Mammary epithelial cell (primary cell): ENCODE results near the gene AGXT.

Experiments
- CTCF ChIP-seq, 2 donors: IDR thresholded peaks in 1 of 2; conservative IDR thresholded peaks in 1 of 2; 2 replicates each; pipeline ENCODE4 v1.5.1; 2011 to 2012; ENCODE audit warnings: inconsistent platforms in 2 of 2, low read length in 2 of 2, mild to moderate bottlenecking in 2 of 2, control low read depth in 1 of 2, low read depth in 1 of 2; ENCODE audit not compliant: insufficient read depth in 1 of 2; ENCODE audit errors: extremely low read depth in 1 of 2
- EZH2 ChIP-seq: IDR thresholded peaks from 2 replicates; pipeline ENCODE4 v1.6.1; 2012; ENCODE audit warnings: low read length, inconsistent platforms, borderline replicate concordance

GRCh38 chr2:240855670-240856069 is 13.0 kb upstream of the AGXT start:
- no peak for TF ChIP-seq CTCF (conservative IDR thresholded peaks at IDR 0.05 in 1 of 2, IDR thresholded peaks at IDR 0.05 in 1 of 2; ENCODE audit: extremely low read depth in 1 of 2, insufficient read depth in 1 of 2, low read depth in 1 of 2, low read length in 2 of 2)
- TF ChIP-seq EZH2 = no peak
